Keratinocyte (primary cell): ENCODE measurements around the gene TARM1. TPM values are rescaled to one million over a fixed set of nuclear protein-coding genes. Genes with fewer than 3 reads are reported as not detected.
"Not testable (repeated sequence)": the region's sequence is repeated elsewhere in the genome, so short reads cannot be mapped to it uniquely, and the experiment has no call there.

Experiments
- DNase-seq: peaks from one replicate; pipeline ENCODE4 v3.0.0-alpha.2; 2011; ENCODE audit warnings: low read depth, missing footprints, low spot score
- FAIRE-seq: peaks from 2 replicates; lab custom pipeline; 2011; peaks lifted over from hg19 to GRCh38; lab: Jason Lieb, UNC
- H2AFZ ChIP-seq: 2 replicates; pipeline ENCODE4 v1.6.0; 2012; ENCODE audit warnings: low read length, control low read depth, inconsistent platforms; ENCODE audit not compliant: control insufficient read depth
- H3K27ac ChIP-seq: 2 replicates; pipeline ENCODE4 v1.5.1; 2011; ENCODE audit warnings: low read length; ENCODE audit not compliant: control insufficient read depth, insufficient read depth
- H3K27me3 ChIP-seq: 3 replicates; pipeline ENCODE4 v1.6.0; 2011; ENCODE audit warnings: low read length; ENCODE audit not compliant: control insufficient read depth, insufficient read depth; ENCODE audit errors: extremely low read depth
- H3K36me3 ChIP-seq, 2 experiments: 2 replicates in 1 of 2; 3 replicates in 1 of 2; pipeline ENCODE4 v1.5.1; 2011; ENCODE audit warnings: low read length in 2 of 2, mild to moderate bottlenecking in 1 of 2; ENCODE audit not compliant: control insufficient read depth in 2 of 2, insufficient read depth in 2 of 2; ENCODE audit errors: extremely low read depth in 1 of 2
- H3K4me1 ChIP-seq: 3 replicates; pipeline ENCODE4 v1.5.1; 2011; ENCODE audit warnings: low read length; ENCODE audit not compliant: control insufficient read depth, insufficient read depth; ENCODE audit errors: extremely low read depth
- H3K4me2 ChIP-seq: 3 replicates; pipeline ENCODE4 v1.6.0; 2011; ENCODE audit warnings: low read depth, low read length; ENCODE audit not compliant: control insufficient read depth, insufficient read depth; ENCODE audit errors: extremely low read depth
- H3K4me3 ChIP-seq, 3 experiments: fragments of 200-600 bp in 1 of 3; sonication (generic) in 1 of 3; 2 replicates in 2 of 3; 3 replicates in 1 of 3; pipeline ENCODE4 v1.5.1; 2011 to 2016; ENCODE audit warnings: low read length in 3 of 3, mild to moderate bottlenecking in 3 of 3, control low read depth in 2 of 3, inconsistent platforms in 1 of 3, low read depth in 1 of 3, mixed read lengths in 1 of 3, mixed run types in 1 of 3, moderate library complexity in 1 of 3; ENCODE audit not compliant: control insufficient read depth in 2 of 3, insufficient read depth in 2 of 3; ENCODE audit errors: extremely low read depth in 1 of 3
- H3K79me2 ChIP-seq: 2 replicates; pipeline ENCODE4 v1.6.0; 2012; ENCODE audit warnings: low read length; ENCODE audit not compliant: control insufficient read depth, insufficient read depth
- H3K9ac ChIP-seq: 3 replicates; pipeline ENCODE4 v1.6.0; 2011; ENCODE audit warnings: low read length; ENCODE audit not compliant: control insufficient read depth, insufficient read depth; ENCODE audit errors: extremely low read depth
- H3K9me1 ChIP-seq: 3 replicates; pipeline ENCODE4 v1.6.0; 2011; ENCODE audit warnings: low read length; ENCODE audit not compliant: control insufficient read depth, insufficient read depth; ENCODE audit errors: extremely low read depth
- H3K9me3 ChIP-seq: 2 replicates; pipeline ENCODE4 v1.5.1; 2012; ENCODE audit warnings: low read depth, low read length; ENCODE audit not compliant: control insufficient read depth
- H4K20me1 ChIP-seq: 3 replicates; pipeline ENCODE4 v1.6.0; 2011; ENCODE audit warnings: low read length; ENCODE audit not compliant: control insufficient read depth, insufficient read depth; ENCODE audit errors: extremely low read depth
- CTCF ChIP-seq, 3 experiments: IDR thresholded peaks in 1 of 3; conservative IDR thresholded peaks in 1 of 3; optimal IDR thresholded peaks in 1 of 3; 2 replicates in 2 of 3; 3 replicates in 1 of 3; pipeline versions ENCODE3 to v1.5.1; 2011; ENCODE audit warnings: low read length in 3 of 3, mild to moderate bottlenecking in 3 of 3, moderate library complexity in 2 of 3, control low read depth in 1 of 3, inconsistent platforms in 1 of 3; ENCODE audit not compliant: insufficient read depth in 2 of 3; ENCODE audit errors: extremely low read depth in 1 of 3
- EZH2 ChIP-seq: IDR thresholded peaks from one replicate; pipeline ENCODE4 v1.6.1; 2012; ENCODE audit warnings: inconsistent platforms, mild to moderate bottlenecking, low read length, moderate library complexity
- dilution Hi-C: fragments of 300-500 bp; cut with MboI; formaldehyde crosslinking; loops from one replicate; pipeline ENCODE4 v1.7.0; 2020; ENCODE audit warnings: low sequenced_read_pairs; ENCODE audit not compliant: extremely low pct_ligation_motif_present
- polyA plus RNA-seq, 5 experiments: library from polyadenylated mRNA; depleted of rRNA in 3 of 5; stranded (reverse) in 3 of 5; stranded (forward) in 1 of 5; unstranded in 1 of 5; fragments of >200 nt; gene quantifications; 1 replicate in 1 of 5; 2 replicates in 3 of 5; 3 replicates in 1 of 5; pipeline versions ENCODE4 v1.2.1 to v1.2.3, GENCODE V29; 2011 to 2012; ENCODE audit warnings: missing spikeins in 2 of 5, low read depth in 1 of 5, low replicate concordance in 1 of 5

Gene TARM1
- polyA plus RNA-seq, 1 donor (not counting 4 experiments of a cell fraction or from before 2014, with no cell fraction given), result not detected

GRCh38 chr19:54100561-54100960, 19.4 kb upstream of the TARM1 start, which contains the start of gene OSCAR:
TSS of gene OSCAR (minus strand) at chr19:54100803. CDS start at chr19:54100792, 11 bp downstream.
- Histone ChIP-seq H3K27ac (no peak within 1 kb of the TSS), H2AFZ (no peak within 1 kb of the TSS), H3K79me2 (peaks cover 18% of the 10 kb centered on the region), H3K9me1 (no peaks in the 10 kb centered on the region), H3K27me3 (no peaks in the 10 kb centered on the region), H3K9ac (no peak within 1 kb of the TSS), H3K4me2 (no peak within 1 kb of the TSS), H3K9me3 (no peaks in the 10 kb centered on the region), H3K36me3 (peaks cover 0 to 2% of the 10 kb centered on the region in 2 experiments), H4K20me1 (no peaks in the 10 kb centered on the region), H3K4me1 (peaks cover 9% of the 10 kb centered on the region), H3K4me3 (no peak within 1 kb of the TSS)
- FAIRE-seq (no peak), DNase-seq (no peak)
- dilution Hi-C loops, result no loop called here
- TF ChIP-seq EZH2 (no peak), CTCF (optimal IDR thresholded peaks at IDR 0.05 in 1 of 3, IDR thresholded peaks at IDR 0.05 in 1 of 3, conservative IDR thresholded peaks at IDR 0.05 in 1 of 3; ENCODE audit: extremely low read depth in 1 of 3, insufficient read depth in 2 of 3, low read length in 3 of 3) (no peak)

- H3K36me3 ChIP-seq, H3K9me1 ChIP-seq, DNase-seq, H2AFZ ChIP-seq, H3K27me3 ChIP-seq, H3K9me3 ChIP-seq, FAIRE-seq, H3K27ac ChIP-seq, H3K4me2 ChIP-seq, dilution Hi-C loops, H3K4me3 ChIP-seq, H4K20me1 ChIP-seq, H3K9ac ChIP-seq: not testable (repeated sequence)
- H3K4me1 ChIP-seq, result peaks cover 12% of the 10 kb centered on the region
- H3K79me2 ChIP-seq, result peaks cover 18% of the 10 kb centered on the region
Measured at GRCh38 chr19:54099903-54100255, 18.7 kb upstream of the TARM1 start.

- DNase-seq, result no peak
- Histone ChIP-seq H3K27me3 (no peaks in the 10 kb centered on the region), H3K9me1 (no peaks in the 10 kb centered on the region), H3K4me3 (no peak overlapping the region), H3K4me1 (peaks cover 12% of the 10 kb centered on the region), H4K20me1 (no peaks in the 10 kb centered on the region), H3K4me2 (no peak overlapping the region), H2AFZ (no peak overlapping the region), H3K27ac (no peak overlapping the region), H3K36me3 (no peaks in the 10 kb centered on the region), H3K79me2 (peaks cover 16% of the 10 kb centered on the region), H3K9ac (no peak overlapping the region), H3K9me3 (no peaks in the 10 kb centered on the region)
- dilution Hi-C loops, result no loop called here
- TF ChIP-seq EZH2 (no peak), CTCF (optimal IDR thresholded peaks at IDR 0.05 in 1 of 3, IDR thresholded peaks at IDR 0.05 in 1 of 3, conservative IDR thresholded peaks at IDR 0.05 in 1 of 3; ENCODE audit: extremely low read depth in 1 of 3, insufficient read depth in 2 of 3, low read length in 3 of 3) (no peak)
- FAIRE-seq, result no peak
Measured at GRCh38 chr19:54099190-54099902, 18.2 kb upstream of the TARM1 start.
